Measurements from ENCODE around the gene RYR3.
"Not testable (repeated sequence)": the region's sequence is repeated elsewhere in the genome, so short reads cannot be mapped to it uniquely, and the experiment has no call there.

Gene RYR3

GRCh38 chr15:33592864-33593263 lies 282.1 kb downstream of the RYR3 start:
- no peak for DNase-seq

DNA sequence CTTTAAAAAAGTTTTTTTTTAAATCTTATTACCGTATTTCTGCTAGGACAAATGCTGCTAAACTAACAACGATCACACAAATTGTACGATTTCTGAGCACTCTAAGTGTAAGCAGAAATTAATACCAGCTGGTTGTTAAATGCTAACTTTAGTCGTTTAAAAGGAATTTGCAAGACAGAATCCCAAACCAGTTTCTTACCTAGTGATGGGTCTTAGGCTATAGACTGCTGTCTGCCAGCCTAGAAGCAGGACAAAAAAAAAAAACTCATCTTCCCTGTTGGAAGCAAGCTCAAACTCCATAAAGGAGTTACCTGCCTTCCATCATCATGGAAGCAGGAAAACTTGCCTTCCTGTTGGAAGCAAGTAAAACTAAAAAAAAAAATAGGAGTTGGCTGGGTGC lies 287.6 kb downstream of the RYR3 start:
- not testable (repeated sequence) for DNase-seq

DNA sequence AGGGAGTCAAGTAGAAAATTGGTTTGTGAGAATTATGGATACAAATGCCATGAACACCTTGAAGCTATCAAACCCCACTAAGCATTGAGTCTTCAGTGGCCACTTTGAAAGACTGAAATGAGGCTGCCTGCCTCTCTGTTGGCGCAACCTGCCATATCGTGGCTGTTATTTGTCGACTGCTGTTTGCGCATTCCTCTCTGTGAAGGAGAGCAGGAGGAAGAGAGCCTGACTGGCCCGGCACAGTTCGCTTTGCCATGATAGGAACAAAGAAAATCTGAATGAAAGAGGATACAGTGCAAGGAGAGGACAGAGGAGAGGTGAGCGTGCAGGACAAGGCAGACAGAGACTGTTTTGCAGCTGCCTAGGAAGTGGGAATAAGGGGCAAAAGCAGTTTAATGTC lies 289.4 kb downstream of the RYR3 start:
- DNase-seq, result no peak

- DNase-seq, result no peak
Observed at GRCh38 chr15:33601461-33601860, 290.7 kb downstream of the RYR3 start.

- DNase-seq, result no peak
Observed at GRCh38 chr15:33608714-33609113, 297.9 kb downstream of the RYR3 start.

- no peak for DNase-seq
Observed at GRCh38 chr15:33612721-33613304, 302.0 kb downstream of the RYR3 start.

GRCh38 chr15:33616475-33616874 lies 305.7 kb downstream of the RYR3 start:
- DNase-seq, result no peak

DNA sequence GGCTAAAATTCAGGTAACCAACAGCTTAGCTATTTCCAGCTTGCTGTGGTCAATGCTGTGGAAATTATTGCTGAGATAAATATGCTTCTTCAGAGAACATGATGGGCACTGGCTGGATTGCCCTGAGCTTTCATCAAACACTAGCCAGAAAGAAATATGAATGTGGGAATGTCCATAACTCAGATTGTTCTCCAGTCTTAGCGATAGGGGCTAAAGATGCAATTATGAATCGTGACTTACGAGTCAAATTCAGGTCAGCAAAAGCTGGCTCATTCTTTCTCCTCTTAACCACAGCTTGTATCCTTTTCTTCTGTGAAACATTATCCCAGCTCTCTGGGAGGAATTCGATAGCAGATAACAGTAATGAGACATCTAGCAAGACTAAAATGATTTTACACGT lies 307.6 kb downstream of the RYR3 start:
- DNase-seq, result no peak

DNA sequence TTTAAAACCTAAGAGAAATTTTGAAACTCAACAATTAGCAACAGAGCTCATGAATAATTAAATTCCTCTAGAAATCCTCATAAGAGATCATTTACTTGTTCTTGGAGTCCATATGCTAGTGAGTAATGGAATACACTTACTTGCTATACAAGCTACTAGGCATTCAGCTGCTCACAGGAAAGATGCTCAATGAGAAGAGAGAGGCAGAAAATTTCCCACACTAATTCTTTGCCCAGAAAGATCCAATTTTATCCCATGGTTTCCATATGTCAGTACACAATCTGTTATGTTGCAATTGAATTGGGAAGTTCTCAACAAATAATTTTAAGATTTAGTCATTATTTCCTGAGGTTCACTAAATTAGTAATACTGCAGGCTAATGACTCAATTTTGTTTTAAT lies 310.4 kb downstream of the RYR3 start:
- no peak for DNase-seq

DNA sequence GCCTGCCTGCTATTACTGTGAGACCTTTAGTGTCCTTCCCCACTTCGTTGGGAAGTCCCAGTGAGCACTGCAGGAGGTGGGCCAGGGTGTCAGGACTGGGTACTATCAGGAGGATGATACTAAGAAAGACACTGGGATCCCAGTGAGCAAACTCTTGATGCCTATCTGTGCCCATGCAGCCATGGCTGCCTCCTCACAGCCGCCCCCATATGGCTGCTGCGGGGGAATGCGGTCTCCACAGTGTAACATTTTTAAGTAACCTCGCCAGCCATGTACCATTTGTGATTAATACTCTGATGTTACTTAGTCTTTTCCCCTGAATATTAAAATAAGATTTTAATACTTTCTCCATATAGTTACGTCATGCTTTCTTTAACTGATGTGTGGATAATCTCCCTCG lies 312.2 kb downstream of the RYR3 start:
- DNase-seq, result no peak

- DNase-seq, result no peak
Observed at GRCh38 chr15:33624439-33624838, 313.7 kb downstream of the RYR3 start.

GRCh38 chr15:33629647-33630046 lies 318.9 kb downstream of the RYR3 start:
- DNase-seq, result no peak

DNA sequence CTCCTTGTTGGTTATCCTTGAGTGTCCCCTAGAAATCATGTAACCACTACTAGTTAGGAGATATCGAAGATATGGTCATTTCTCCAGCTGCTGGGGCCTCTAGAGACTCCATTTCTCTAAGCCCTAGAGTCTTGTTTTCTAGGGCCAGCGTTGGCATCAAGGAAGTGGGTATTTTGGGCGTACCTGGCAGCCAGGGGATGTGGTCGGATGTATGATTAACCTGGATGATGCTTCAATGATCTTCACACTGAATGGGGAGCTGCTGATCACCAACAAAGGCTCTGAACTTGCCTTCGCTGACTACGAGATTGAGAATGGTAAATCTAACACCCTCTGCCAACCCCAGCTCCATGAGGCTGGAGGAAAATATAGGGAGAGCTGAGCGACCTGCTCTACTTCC lies 325.5 kb downstream of the RYR3 start:
- DNase-seq, result no peak

GRCh38 chr15:33636958-33637357 lies 326.2 kb downstream of the RYR3 start:
- no peak for DNase-seq

DNA sequence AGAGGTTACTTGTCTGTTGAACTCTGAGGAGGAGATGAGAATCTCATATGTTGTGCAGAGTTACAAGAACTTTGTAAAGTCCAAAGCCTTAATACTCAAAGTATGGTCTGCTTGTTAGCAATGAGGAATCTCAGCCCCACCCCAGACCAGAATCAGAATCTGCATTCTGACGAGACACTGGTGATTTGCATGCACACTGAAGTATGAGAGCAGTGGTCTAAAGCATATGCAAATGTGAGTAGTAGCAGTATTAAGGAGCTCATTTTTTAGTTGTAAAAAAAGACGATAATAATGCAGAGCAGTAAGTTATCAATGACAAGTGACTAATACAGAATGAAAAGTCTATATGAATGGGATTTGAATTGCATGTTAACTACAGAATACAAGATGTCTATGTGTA lies 327.7 kb downstream of the RYR3 start:
- no peak for DNase-seq

DNA sequence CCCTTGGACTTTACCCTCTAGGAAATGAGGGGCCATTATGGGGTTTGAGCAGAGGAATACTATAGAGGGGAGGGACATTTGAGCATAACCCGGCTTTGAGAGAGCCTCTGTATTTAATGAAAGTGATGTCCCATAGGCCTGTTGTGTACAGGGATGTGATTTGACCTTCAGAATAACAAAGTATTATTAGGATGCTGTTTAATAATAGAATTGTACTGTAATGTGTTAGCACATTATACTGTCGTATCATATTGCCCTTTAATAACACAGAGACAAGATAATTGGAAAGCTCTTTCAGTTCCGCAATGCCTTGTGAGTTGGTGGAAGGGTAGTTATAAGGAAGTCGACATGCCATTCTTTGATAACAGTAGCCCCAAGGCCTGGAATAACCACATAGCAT lies 328.3 kb downstream of the RYR3 start:
- no peak for DNase-seq

GRCh38 chr15:33639456-33639855 lies 328.7 kb downstream of the RYR3 start:
- no peak for DNase-seq

DNA sequence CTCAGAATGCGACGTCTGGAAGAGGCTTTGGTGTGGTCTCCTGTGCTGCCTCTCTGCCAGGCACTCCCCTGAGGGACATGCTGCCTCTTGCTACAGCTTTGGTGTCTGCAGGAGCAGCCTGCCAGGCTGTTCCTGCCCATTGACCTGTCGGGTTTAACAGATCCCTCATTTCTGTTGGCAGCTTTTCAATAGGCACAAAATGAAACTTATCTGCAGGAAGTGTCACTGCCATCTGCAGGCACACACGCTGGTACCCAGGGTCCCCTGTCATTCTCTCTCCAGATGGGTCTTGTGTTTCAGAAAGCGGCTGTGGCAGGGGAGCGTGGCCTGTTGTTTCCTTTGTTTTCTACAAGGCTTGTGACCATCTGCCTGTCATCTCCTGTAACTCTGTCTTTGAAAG lies 329.2 kb downstream of the RYR3 start:
- DNase-seq, result no peak

- DNase-seq, result no peak
Observed at GRCh38 chr15:33641069-33641468, 330.3 kb downstream of the RYR3 start.

GRCh38 chr15:33644304-33644703 lies 333.5 kb downstream of the RYR3 start:
- DNase-seq, result no peak

- DNase-seq, result no peak
Observed at GRCh38 chr15:33646744-33647143, 336.0 kb downstream of the RYR3 start.

- DNase-seq, result no peak
Observed at GRCh38 chr15:33649217-33649933, 338.6 kb downstream of the RYR3 start.

- DNase-seq, result no peak
Observed at GRCh38 chr15:33654860-33655259, 344.1 kb downstream of the RYR3 start.

GRCh38 chr15:33655488-33655887 lies 344.7 kb downstream of the RYR3 start:
- no peak for DNase-seq

- DNase-seq, result no peak
Observed at GRCh38 chr15:33656168-33656567, 345.4 kb downstream of the RYR3 start.
